Right lobe of liver (tissue), 4 donors: ENCODE measurements around the gene EXOC1L.

Experiments
- CTCF ChIP-seq, 4 donors: fragments of 200-600 bp in 3 of 4; fragments of 450-650 bp in 1 of 4; IDR thresholded peaks; one replicate each; pipeline versions ENCODE4 v1.5.1 to v1.8.0; 2016 to 2022; ENCODE audit warnings: antibody characterized with exemption in 4 of 4, mild to moderate bottlenecking in 2 of 4
- POLR2A ChIP-seq: fragments of 450-650 bp; IDR thresholded peaks from one replicate; pipeline ENCODE4 v1.6.1; 2017; ENCODE audit warnings: antibody characterized with exemption, mild to moderate bottlenecking
- donor health status: DM: no; HTN: no; CAD: no.
- donor health status: DM: no; HTN: no; CAD: no.
- donor health status: DM: no; HTN: yes; CAD: no.

DNA sequence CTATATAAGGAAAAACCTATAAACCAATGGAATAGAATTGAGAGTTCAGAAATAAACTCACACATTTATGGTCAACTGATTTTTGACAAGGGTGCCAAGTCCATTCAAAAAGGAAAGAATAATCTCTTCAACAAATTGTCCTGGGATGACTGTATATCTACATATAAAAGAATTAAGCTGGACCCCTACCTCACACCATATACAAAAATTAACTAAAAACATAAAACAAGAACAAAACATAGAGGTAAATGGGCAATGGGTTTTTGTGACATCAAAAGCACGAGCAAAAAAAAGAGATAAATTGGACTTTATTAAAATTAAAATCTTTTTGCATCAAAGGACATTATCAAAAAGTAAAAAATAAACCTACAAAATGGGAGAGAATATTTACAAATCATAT is 18.3 kb downstream of the EXOC1L start:
- no peak for TF ChIP-seq POLR2A
- TF ChIP-seq CTCF (IDR thresholded peaks at IDR 0.05) = no peak
